PC-3 (cell line): ENCODE measurements around the gene ZRANB3. TPM values are rescaled to one million over a fixed set of nuclear protein-coding genes. Genes with fewer than 3 reads are reported as not detected.

Experiments
- ATAC-seq: fragments of 200-7000 bp; cut with Tn5 transposase; 2 replicates; pipeline ENCODE4 v1.9.1; 2020; ENCODE audit warnings: mild to moderate bottlenecking, moderate library complexity
- BruUV-seq: library from RNA; stranded (reverse); fragments of 400-500 nt; replicated peaks from 2 replicates; lab custom pipeline; 2021; lab: Mats Ljungman, UMichigan
- CTCF ChIA-PET: fragments of 300-600 bp; sonication (Branson Sonifier 250); formaldehyde crosslinking; loops from one replicate; lab custom pipeline; 2022; ENCODE audit warnings: antibody characterized with exemption; lab: Charles Lee
- POLR2A ChIA-PET: fragments of 300-600 bp; sonication (Branson Sonifier 250); formaldehyde crosslinking; loops from one replicate; lab custom pipeline; 2022; ENCODE audit warnings: antibody characterized with exemption; ENCODE audit not compliant: unreplicated experiment; lab: Charles Lee
- DNase-seq: peaks from one replicate; pipeline ENCODE4 v3.0.0-alpha.2; 2015
- H2AFZ ChIP-seq: fragments of 300-600 bp; sonication (generic); 2 replicates; pipeline ENCODE4 v1.6.0; 2016; ENCODE audit warnings: antibody characterized with exemption, low read length
- H3F3A ChIP-seq: fragments of 300-600 bp; sonication (generic); one replicate; pipeline ENCODE4 v1.6.0; 2017; ENCODE audit warnings: antibody characterized with exemption, low read length, control low read depth, mild to moderate bottlenecking; ENCODE audit not compliant: unreplicated experiment
- H3K27ac ChIP-seq: fragments of 300-600 bp; sonication (generic); 2 replicates; pipeline ENCODE4 v1.5.1; 2016; ENCODE audit warnings: mild to moderate bottlenecking, low read length
- H3K27me3 ChIP-seq: fragments of 300-600 bp; sonication (generic); 2 replicates; pipeline ENCODE4 v1.6.1; 2016; ENCODE audit warnings: low read length, mixed read lengths
- H3K36me3 ChIP-seq: fragments of 300-600 bp; sonication (generic); 2 replicates; pipeline ENCODE4 v1.6.1; 2016; ENCODE audit warnings: low read depth, mixed run types, low read length, mixed read lengths
- H3K4me1 ChIP-seq: fragments of 300-600 bp; sonication (generic); 2 replicates; pipeline ENCODE4 v1.5.1; 2016; ENCODE audit warnings: low read length; ENCODE audit not compliant: insufficient read depth
- H3K4me2 ChIP-seq: fragments of 300-600 bp; sonication (generic); 2 replicates; pipeline ENCODE4 v1.6.0; 2016; ENCODE audit warnings: low read length
- H3K4me3 ChIP-seq: fragments of 300-600 bp; sonication (generic); 2 replicates; pipeline ENCODE4 v1.5.1; 2016; ENCODE audit warnings: mild to moderate bottlenecking, low read length, mixed read lengths
- H3K79me2 ChIP-seq: fragments of 300-600 bp; sonication (generic); 2 replicates; pipeline ENCODE4 v1.6.1; 2017; ENCODE audit warnings: low read length, mixed read lengths
- H3K9ac ChIP-seq: fragments of 300-600 bp; sonication (generic); 2 replicates; pipeline ENCODE4 v1.6.0; 2016; ENCODE audit warnings: mild to moderate bottlenecking, low read length
- H3K9me2 ChIP-seq: fragments of 300-600 bp; sonication (generic); replicated peaks from 2 replicates; pipeline ENCODE4 v1.6.1; 2016; ENCODE audit warnings: mixed run types, low read length, mixed read lengths
- H3K9me3 ChIP-seq: fragments of 300-600 bp; sonication (generic); 2 replicates; pipeline ENCODE4 v1.6.1; 2016; ENCODE audit warnings: low read length, mixed read lengths
- H4K20me1 ChIP-seq: fragments of 300-600 bp; sonication (generic); 2 replicates; pipeline ENCODE4 v1.6.1; 2016; ENCODE audit warnings: low read length, mixed read lengths
- CTCF ChIP-seq: fragments of 300-600 bp; sonication (generic); conservative IDR thresholded peaks from 2 replicates; pipeline ENCODE4 v1.5.1; 2017; ENCODE audit warnings: antibody characterized with exemption, low read depth, mild to moderate bottlenecking, low read length
- EZH2 ChIP-seq: fragments of 300-600 bp; sonication (generic); IDR thresholded peaks from one replicate; pipeline ENCODE4 v1.6.1; 2017; ENCODE audit warnings: antibody characterized with exemption, mild to moderate bottlenecking, low read length; ENCODE audit not compliant: unreplicated experiment
- EZH2phosphoT487 ChIP-seq: fragments of 300-600 bp; sonication (generic); IDR thresholded peaks from 2 replicates; pipeline ENCODE4 v1.6.1; 2018; ENCODE audit warnings: mild to moderate bottlenecking, antibody characterized with exemption, low read length, borderline replicate concordance
- intact Hi-C: fragments of 100-400 bp; cut with micrococcal nuclease; formaldehyde crosslinking; loops from 2 replicates; pipeline ENCODE4 v1.9.0; 2023
- total RNA-seq: library from RNA; depleted of rRNA; stranded (reverse); fragments of >200 nt; gene quantifications from 2 replicates; pipeline ENCODE4 v1.2.3, GENCODE V29; 2014

Gene ZRANB3
- total RNA-seq, 1 experiment from 2014 or later = 8.6 TPM

GRCh38 chr2:135190799-135191198 is 340.2 kb downstream of the ZRANB3 start:
- Histone ChIP-seq H3K4me1 (no peaks in the 10 kb centered on the region), H3K4me2 (no peak overlapping the region), H3K27ac (no peak overlapping the region), H3K36me3 (no peaks in the 10 kb centered on the region), H3K9me3 (no peaks in the 10 kb centered on the region), H3K79me2 (no peaks in the 10 kb centered on the region), H3F3A (no peaks in the 10 kb centered on the region), H3K27me3 (no peaks in the 10 kb centered on the region), H3K4me3 (no peak overlapping the region), H4K20me1 (no peaks in the 10 kb centered on the region), H3K9me2 (no peaks in the 10 kb centered on the region), H2AFZ (no peak overlapping the region), H3K9ac (no peak overlapping the region)
- CTCF ChIA-PET = no interaction called here
- ATAC-seq (peak; percentile 67), DNase-seq (peak; percentile 15)
- POLR2A ChIA-PET = no interaction called here
- BruUV-seq = no TSS peak
- TF ChIP-seq EZH2 (no peak), CTCF (no peak), EZH2phosphoT487 (no peak)
- intact Hi-C loops = no loop called here

GRCh38 chr2:135189148-135189547 is 341.9 kb downstream of the ZRANB3 start:
- Histone ChIP-seq H3K4me2 (no peak overlapping the region), H3K4me3 (no peak overlapping the region), H3K9me2 (no peaks in the 10 kb centered on the region), H3K4me1 (no peaks in the 10 kb centered on the region), H3K27ac (no peak overlapping the region), H3K9ac (no peak overlapping the region), H3K79me2 (no peaks in the 10 kb centered on the region), H3K36me3 (no peaks in the 10 kb centered on the region), H2AFZ (no peak overlapping the region), H3K9me3 (no peaks in the 10 kb centered on the region), H3K27me3 (no peaks in the 10 kb centered on the region), H3F3A (no peaks in the 10 kb centered on the region), H4K20me1 (no peaks in the 10 kb centered on the region)
- DNase-seq (no peak), ATAC-seq (no peak)
- ChIA-PET POLR2A (interaction anchor here (0.7 kb wide), 1 partner anchor 54 kb away, joined by 3 read pairs; no protein-coding TSS in a partner anchor), CTCF (no interaction called here)
- intact Hi-C loops = no loop called here
- no TSS peak for BruUV-seq
- TF ChIP-seq CTCF (no peak), EZH2phosphoT487 (no peak), EZH2 (no peak)

- no peak overlapping the region for H3K27ac ChIP-seq
- no peaks in the 10 kb centered on the region for H3K36me3 ChIP-seq
- intact Hi-C loops = no loop called here
- DNase-seq (no peak), ATAC-seq (no peak)
- no peak overlapping the region for H3K4me3 ChIP-seq
- no peaks in the 10 kb centered on the region for H3K9me3 ChIP-seq
- BruUV-seq = no TSS peak
- H3K9me2 ChIP-seq = no peaks in the 10 kb centered on the region
- H3K4me2 ChIP-seq = no peak overlapping the region
- no peaks in the 10 kb centered on the region for H3K27me3 ChIP-seq
- ChIA-PET CTCF (no interaction called here), POLR2A (no interaction called here)
- H3K79me2 ChIP-seq = no peaks in the 10 kb centered on the region
- no peak for TF ChIP-seq EZH2
- TF ChIP-seq EZH2phosphoT487 = no peak
- no peak for TF ChIP-seq CTCF
- no peaks in the 10 kb centered on the region for H4K20me1 ChIP-seq
- no peaks in the 10 kb centered on the region for H3F3A ChIP-seq
- H3K4me1 ChIP-seq = peaks cover 7% of the 10 kb centered on the region; the same call in 1 of the 2 replicates
- H2AFZ ChIP-seq = no peak overlapping the region
- no peak overlapping the region for H3K9ac ChIP-seq
Observed at GRCh38 chr2:135187270-135187669, 343.7 kb downstream of the ZRANB3 start.
